HEK293T (cell line): ENCODE data around the gene NME7.
"Not testable (repeated sequence)": the region's sequence is repeated elsewhere in the genome, so short reads cannot be mapped to it uniquely, and the experiment has no call there.

Experiments used
- CTCF ChIA-PET: fragments of 350-600 bp; formaldehyde crosslinking; extraction: SDS; loops from one replicate; lab custom pipeline; 2021; ENCODE audit warnings: antibody characterized with exemption, inconsistent platforms; lab: Yijun Ruan, JAX
- POLR2A ChIA-PET: fragments of 350-600 bp; formaldehyde crosslinking; extraction: SDS; loops from one replicate; lab custom pipeline; 2020; ENCODE audit warnings: antibody characterized with exemption, inconsistent platforms; lab: Yijun Ruan, JAX
- DNase-seq: peaks from one replicate; pipeline ENCODE4 v3.0.0; 2012; ENCODE audit warnings: mixed read lengths; ENCODE audit errors: extremely low spot score
- ARNT ChIP-seq: fragments of 450-650 bp; IDR thresholded peaks from 2 replicates; pipeline ENCODE4 v1.6.1; 2017; ENCODE audit warnings: mild to moderate bottlenecking
- BHLHE40 ChIP-seq: fragments of 450-650 bp; IDR thresholded peaks from 2 replicates; pipeline ENCODE4 v1.6.1; 2016; ENCODE audit warnings: mild to moderate bottlenecking, moderate library complexity, borderline replicate concordance
- CTBP1 ChIP-seq: fragments of 450-650 bp; IDR thresholded peaks from 2 replicates; pipeline ENCODE4 v1.6.1; 2016; ENCODE audit warnings: borderline replicate concordance
- ELF4 ChIP-seq: fragments of 450-650 bp; IDR thresholded peaks from 2 replicates; pipeline ENCODE4 v1.6.1; 2017; ENCODE audit warnings: antibody characterized with exemption
- FOXA1 ChIP-seq: fragments of 450-650 bp; IDR thresholded peaks from 2 replicates; pipeline ENCODE4 v1.6.1; 2016; ENCODE audit warnings: mild to moderate bottlenecking
- FOXK2 ChIP-seq: fragments of 450-650 bp; IDR thresholded peaks from 2 replicates; pipeline ENCODE4 v1.6.1; 2016; ENCODE audit warnings: mild to moderate bottlenecking
- FOXM1 ChIP-seq: fragments of 450-650 bp; IDR thresholded peaks from 2 replicates; pipeline ENCODE4 v1.6.1; 2017; ENCODE audit warnings: mild to moderate bottlenecking, borderline replicate concordance
- HDGF ChIP-seq: fragments of 450-650 bp; IDR thresholded peaks from 2 replicates; pipeline ENCODE4 v1.6.1; 2017; ENCODE audit warnings: antibody characterized with exemption, borderline replicate concordance
- L3MBTL2 ChIP-seq: fragments of 450-650 bp; conservative IDR thresholded peaks from 2 replicates; pipeline ENCODE4 v1.6.1; 2016; ENCODE audit warnings: mild to moderate bottlenecking
- LEF1 ChIP-seq: fragments of 450-650 bp; IDR thresholded peaks from 2 replicates; pipeline ENCODE4 v1.6.1; 2017; ENCODE audit warnings: mild to moderate bottlenecking, borderline replicate concordance
- NFRKB ChIP-seq: fragments of 450-650 bp; IDR thresholded peaks from 2 replicates; pipeline ENCODE4 v1.6.1; 2016; ENCODE audit warnings: mild to moderate bottlenecking, moderate library complexity
- PKNOX1 ChIP-seq: fragments of 450-650 bp; IDR thresholded peaks from 2 replicates; pipeline ENCODE4 v1.6.1; 2016
- SP1 ChIP-seq: fragments of 450-650 bp; IDR thresholded peaks from 2 replicates; pipeline ENCODE4 v1.6.1; 2017
- SUZ12 ChIP-seq: fragments of 450-650 bp; IDR thresholded peaks from 2 replicates; pipeline ENCODE4 v1.6.1; 2016; ENCODE audit warnings: mild to moderate bottlenecking
- TARDBP ChIP-seq: fragments of 450-650 bp; IDR thresholded peaks from 2 replicates; pipeline ENCODE4 v1.6.1; 2016
- ZNF384 ChIP-seq: fragments of 450-650 bp; IDR thresholded peaks from 2 replicates; pipeline ENCODE4 v1.6.1; 2016

NME7 gene

GRCh38 chr1:169193191-169193850 is 174.3 kb downstream of the NME7 start:
- DNase-seq: no peak
- ChIA-PET CTCF (no interaction called here), POLR2A (no interaction called here)
- TF ChIP-seq BHLHE40 (no peak), ARNT (no peak), CTBP1 (no peak), LEF1 (no peak), FOXM1 (no peak), TARDBP (no peak), PKNOX1 (no peak), FOXK2 (no peak), L3MBTL2 (no peak), NFRKB (no peak), FOXA1 (no peak), HDGF (no peak), ZNF384 (no peak), SUZ12 (no peak), ELF4 (no peak)

DNA sequence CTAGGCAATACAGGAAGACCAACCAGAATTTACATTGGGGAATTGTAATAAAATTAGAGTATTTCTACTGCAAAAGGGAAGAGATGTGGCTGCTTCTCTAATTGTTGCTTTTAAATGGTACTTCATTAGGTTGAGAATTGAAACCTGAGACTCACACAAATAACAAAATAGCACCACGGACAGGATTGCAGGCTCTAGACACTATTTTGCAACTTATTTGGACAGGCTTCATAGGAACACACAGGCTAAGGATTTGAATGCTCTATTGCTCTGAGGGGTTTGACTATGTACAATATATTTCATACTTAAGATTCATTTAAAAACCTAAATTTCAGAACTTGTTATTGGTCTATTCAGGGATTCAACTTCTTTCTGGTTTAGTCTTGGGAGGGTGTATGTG is 181.5 kb downstream of the NME7 start:
- no peak for DNase-seq
- CTCF ChIA-PET: no interaction called here
- POLR2A ChIA-PET: no interaction called here
- no peak for TF ChIP-seq PKNOX1
- no peak for TF ChIP-seq TARDBP
- TF ChIP-seq FOXM1: no peak
- TF ChIP-seq FOXA1: no peak
- TF ChIP-seq ARNT: no peak
- no peak for TF ChIP-seq L3MBTL2
- no peak for TF ChIP-seq CTBP1
- TF ChIP-seq BHLHE40: no peak

DNA sequence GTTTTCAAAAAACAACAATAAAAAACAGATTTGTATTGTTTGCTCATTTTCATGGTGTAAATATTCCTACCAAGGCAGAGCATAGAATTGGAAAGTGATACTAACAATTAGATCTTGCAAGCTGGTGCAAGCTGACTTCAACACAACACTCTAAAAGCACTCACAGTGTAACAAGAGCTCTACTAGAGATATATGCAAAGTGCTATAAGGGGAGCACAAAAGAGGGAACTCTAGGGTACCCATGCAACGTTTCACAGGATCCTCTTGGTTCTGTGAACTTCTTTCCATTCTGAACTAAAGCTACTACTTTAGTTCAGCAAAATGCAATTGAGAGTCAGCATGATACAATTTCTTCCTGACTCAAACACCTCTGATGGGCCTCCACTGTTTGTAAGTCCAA is 182.8 kb downstream of the NME7 start:
- ChIA-PET POLR2A (no interaction called here), CTCF (no interaction called here)
- no peak for TF ChIP-seq L3MBTL2
- TF ChIP-seq PKNOX1: no peak
- TF ChIP-seq CTBP1: no peak
- TF ChIP-seq TARDBP: no peak
- TF ChIP-seq HDGF: no peak
- TF ChIP-seq FOXM1: no peak
- DNase-seq: no peak

- TF ChIP-seq BHLHE40 (no peak), ZNF384 (no peak), FOXK2 (no peak), FOXA1 (no peak), L3MBTL2 (no peak), ELF4 (no peak), NFRKB (no peak), HDGF (no peak), FOXM1 (no peak), PKNOX1 (no peak), TARDBP (no peak), CTBP1 (no peak), LEF1 (no peak), SP1 (no peak), SUZ12 (no peak)
- DNase-seq: no peak
- CTCF ChIA-PET: no interaction called here
- POLR2A ChIA-PET: no interaction called here
These were observed 187.4 kb downstream of the NME7 start for GRCh38 chr1:169180174-169180573.

GRCh38 chr1:169179431-169179830 is 188.2 kb downstream of the NME7 start:
- CTCF ChIA-PET, POLR2A ChIA-PET: not testable (repeated sequence)

DNA sequence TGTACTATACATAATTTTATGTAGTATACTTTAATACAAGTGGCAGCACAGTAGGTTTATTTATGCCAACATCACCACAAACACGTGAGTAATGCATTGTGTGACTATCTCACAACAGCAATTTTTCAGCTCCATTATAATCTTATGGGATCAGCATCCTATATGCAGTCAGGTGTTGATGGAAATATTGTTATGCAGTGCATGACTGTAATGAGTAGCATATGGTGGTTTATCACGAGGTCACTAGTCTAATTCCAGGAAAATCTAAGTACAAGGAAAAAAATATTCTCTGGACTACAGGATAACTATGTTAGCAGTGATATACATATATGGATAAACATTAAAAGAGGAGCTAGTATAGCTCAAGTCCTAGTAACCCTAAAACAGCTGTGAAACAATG is 192.1 kb downstream of the NME7 start:
- TF ChIP-seq PKNOX1: no peak
- TF ChIP-seq ARNT: no peak
- no peak for TF ChIP-seq NFRKB
- TF ChIP-seq TARDBP: no peak
- no peak for DNase-seq
- POLR2A ChIA-PET: no interaction called here
- CTCF ChIA-PET: interaction anchor here (0.6 kb wide), 1 partner anchor 1098 kb away, joined by 3 read pairs; no protein-coding TSS in a partner anchor

More at GRCh38 chr1:169179431-169179830, 188.2 kb downstream of the NME7 start:
- not testable (repeated sequence) for DNase-seq
